HG02938 (cell line): ENCODE data around the gene SYNGR3.

Source experiments
- ATAC-seq: cut with Tn5 transposase; IDR thresholded peaks from one replicate; pipeline ENCODE4 v1.9.1; 2021; ENCODE audit warnings: mild to moderate bottlenecking, moderate library complexity; ENCODE audit not compliant: unreplicated experiment

The SYNGR3 gene

GRCh38 chr16:2039274-2040031 lies 49.7 kb downstream of the SYNGR3 start:
- ATAC-seq = no peak

GRCh38 chr16:2040041-2040786 lies 50.4 kb downstream of the SYNGR3 start:
- no peak for ATAC-seq

GRCh38 chr16:2040787-2041522 lies 51.2 kb downstream of the SYNGR3 start:
- ATAC-seq = no peak

- ATAC-seq = no peak
These were observed 52.6 kb downstream of the SYNGR3 start for GRCh38 chr16:2042171-2042985.

- ATAC-seq = no peak
These were observed 53.4 kb downstream of the SYNGR3 start for GRCh38 chr16:2042986-2043666.
